Vagina (tissue), 2 donors: ENCODE results near the gene MAP3K3.

ENCODE experiments used
- POLR2A ChIP-seq, 2 donors: fragments of 450-650 bp; IDR thresholded peaks; one replicate each; pipeline ENCODE4 v1.6.1; 2017; ENCODE audit warnings: antibody characterized with exemption in 2 of 2, mild to moderate bottlenecking in 2 of 2, moderate library complexity in 2 of 2
- POLR2AphosphoS5 ChIP-seq, 2 donors: sonication (generic); formaldehyde crosslinking; IDR thresholded peaks; one replicate each; pipeline ENCODE4 v1.9.0; 2017; ENCODE audit warnings: antibody characterized with exemption in 2 of 2, mild to moderate bottlenecking in 2 of 2, low read depth in 1 of 2; ENCODE audit not compliant: insufficient read depth in 1 of 2
- TF ChIP-seq, protein P1 (sequence below), 3 experiments: fragments of 450-650 bp in 2 of 3; fragments of 200-600 bp in 1 of 3; sonication (generic) in 1 of 3; IDR thresholded peaks; one replicate each; pipeline ENCODE4 v1.5.1; 2017 to 2019; ENCODE audit warnings: antibody characterized with exemption in 3 of 3, mild to moderate bottlenecking in 2 of 3, moderate library complexity in 2 of 3

DNA sequence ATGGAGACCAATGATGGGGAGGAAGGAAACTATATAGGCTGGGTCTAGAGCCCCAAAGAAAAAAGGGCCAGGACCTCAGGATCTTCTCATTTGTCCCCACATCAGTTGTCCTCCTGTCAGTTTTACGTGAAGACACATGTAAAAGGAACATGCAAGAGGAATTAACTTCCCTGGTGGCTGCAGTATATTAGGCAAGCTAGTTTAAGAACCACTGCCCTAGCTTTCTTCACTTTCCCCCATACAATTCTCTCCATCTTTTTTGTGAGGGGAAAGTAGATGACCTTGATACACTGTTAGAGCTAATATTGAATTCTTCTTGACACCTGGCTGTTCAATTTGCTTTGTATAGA lies 2.3 kb downstream of the MAP3K3 start:
- TF ChIP-seq, protein P1, sequence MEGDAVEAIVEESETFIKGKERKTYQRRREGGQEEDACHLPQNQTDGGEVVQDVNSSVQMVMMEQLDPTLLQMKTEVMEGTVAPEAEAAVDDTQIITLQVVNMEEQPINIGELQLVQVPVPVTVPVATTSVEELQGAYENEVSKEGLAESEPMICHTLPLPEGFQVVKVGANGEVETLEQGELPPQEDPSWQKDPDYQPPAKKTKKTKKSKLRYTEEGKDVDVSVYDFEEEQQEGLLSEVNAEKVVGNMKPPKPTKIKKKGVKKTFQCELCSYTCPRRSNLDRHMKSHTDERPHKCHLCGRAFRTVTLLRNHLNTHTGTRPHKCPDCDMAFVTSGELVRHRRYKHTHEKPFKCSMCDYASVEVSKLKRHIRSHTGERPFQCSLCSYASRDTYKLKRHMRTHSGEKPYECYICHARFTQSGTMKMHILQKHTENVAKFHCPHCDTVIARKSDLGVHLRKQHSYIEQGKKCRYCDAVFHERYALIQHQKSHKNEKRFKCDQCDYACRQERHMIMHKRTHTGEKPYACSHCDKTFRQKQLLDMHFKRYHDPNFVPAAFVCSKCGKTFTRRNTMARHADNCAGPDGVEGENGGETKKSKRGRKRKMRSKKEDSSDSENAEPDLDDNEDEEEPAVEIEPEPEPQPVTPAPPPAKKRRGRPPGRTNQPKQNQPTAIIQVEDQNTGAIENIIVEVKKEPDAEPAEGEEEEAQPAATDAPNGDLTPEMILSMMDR (IDR thresholded peaks at IDR 0.05) = no peak
- TF ChIP-seq POLR2A (IDR thresholded peaks at IDR 0.05) (no peak), POLR2AphosphoS5 (IDR thresholded peaks at IDR 0.05; ENCODE audit: insufficient read depth in 1 of 2, low read depth in 1 of 2) (no peak)
